ENCODE measurements around the gene FBRSL1. TPM values are rescaled to one million over a fixed set of nuclear protein-coding genes. Genes with fewer than 3 reads are reported as not detected.

Gene FBRSL1
- total RNA-seq, 1 experiment from 2014 or later, result 124 TPM

GRCh38 chr12:132511516-132512196, 21.7 kb downstream of the FBRSL1 start:
- DNase-seq (ENCODE audit: low read depth, low spot score), result no peak
- no peaks in the 10 kb centered on the region; a peak in 1 of 4 replicates for H3K36me3 ChIP-seq (ENCODE audit: control insufficient read depth in 1 of 2, insufficient read depth in 2 of 2, low read length in 2 of 2)
- no peaks in the 10 kb centered on the region for H3K9me3 ChIP-seq (ENCODE audit: control insufficient read depth in 1 of 2, insufficient read depth in 1 of 2, low read depth in 1 of 2, low read length in 2 of 2)
- H3K4me1 ChIP-seq (ENCODE audit: control insufficient read depth in 1 of 2, insufficient read depth in 2 of 2, low read length in 2 of 2), result no peaks in the 10 kb centered on the region; a peak in 1 of 4 replicates
- BruUV-seq (replicated peaks), result no TSS peak
- intact Hi-C loops (cut with micrococcal nuclease), result no loop called here
- CTCF ChIA-PET, result no interaction called here
- no peak for TF ChIP-seq CEBPB (IDR thresholded peaks at IDR 0.05; ENCODE audit: low read depth)
- TF ChIP-seq ATF3 (IDR thresholded peaks at IDR 0.05), result no peak
- TF ChIP-seq ZFX (IDR thresholded peaks at IDR 0.05), result no peak
- TF ChIP-seq EGR1 (IDR thresholded peaks at IDR 0.05; ENCODE audit: low read depth), result no peak
- TF ChIP-seq CBX3 (IDR thresholded peaks at IDR 0.05; ENCODE audit: low read depth), result no peak
- TF ChIP-seq YY1 (IDR thresholded peaks at IDR 0.05; ENCODE audit: extremely low read depth, insufficient replicate concordance, low read depth, low read length), result no peak
- TF ChIP-seq ELF1 (IDR thresholded peaks at IDR 0.05; ENCODE audit: borderline replicate concordance, low read depth), result no peak
- no peak for TF ChIP-seq CTCF (IDR thresholded peaks at IDR 0.05 in 2 of 3, conservative IDR thresholded peaks at IDR 0.05 in 1 of 3; ENCODE audit: borderline replicate concordance in 1 of 3, insufficient read depth in 1 of 3, low read depth in 2 of 3, low read length in 2 of 3)
- no peak for TF ChIP-seq POLR2AphosphoS5 (IDR thresholded peaks at IDR 0.05; ENCODE audit: low read depth, low read length)
- H3K27ac ChIP-seq (ENCODE audit: low read depth, low read length), result no peak overlapping the region
- H3K9ac ChIP-seq (ENCODE audit: low read length), result no peak overlapping the region
- POLR2A ChIA-PET, result no interaction called here
- no peak overlapping the region for H2AFZ ChIP-seq (ENCODE audit: low read depth, low read length, poor library complexity, severe bottlenecking)
- no peaks in the 10 kb centered on the region for H4K20me1 ChIP-seq (ENCODE audit: insufficient read depth)
- peaks cover 10% of the 10 kb centered on the region; the same call in 1 of the 2 replicates for H3K79me2 ChIP-seq (ENCODE audit: insufficient read depth, low read length)
- ATAC-seq, result no peak
- H3K9me2 ChIP-seq (ENCODE audit: insufficient read depth), result no peaks in the 10 kb centered on the region
- H3K27me3 ChIP-seq (ENCODE audit: insufficient read depth, low read length), result no peaks in the 10 kb centered on the region
- H3K4me2 ChIP-seq (ENCODE audit: low read length), result no peak overlapping the region
- no peak overlapping the region for H3K4me3 ChIP-seq (replicated peaks in 1 of 2; ENCODE audit: low read depth in 1 of 2, low read length in 2 of 2)
- RAD21 ChIA-PET (ENCODE audit: low non-redundant PET in 1 of 2, low total read pairs in 2 of 2, uncharacterized antibody in 2 of 2, unreplicated experiment in 2 of 2), result no interaction called here
